A549 (cell line): Measurements from ENCODE around the gene CR1. TPM values are rescaled to one million over a fixed set of nuclear protein-coding genes. Genes with fewer than 3 reads are reported as not detected.

Source experiments
- ATAC-seq, 2 experiments: fragments of 200-7000 bp in 1 of 2; fragments of >200 bp in 1 of 2; cut with Nextera tagmentation in 1 of 2; cut with Tn5 transposase in 1 of 2; 3 replicates each; pipeline versions ENCODE4 v1.8.0 to v1.9.1; 2018 to 2020; ENCODE audit warnings: mild to moderate bottlenecking in 1 of 2, moderate library complexity in 1 of 2
- CTCF ChIA-PET: fragments of 300-600 bp; sonication (Branson Sonifier 250); formaldehyde crosslinking; extraction: SDS; loops from one replicate; lab custom pipeline; 2021; ENCODE audit warnings: antibody characterized with exemption, inconsistent platforms; lab: Yijun Ruan, JAX
- POLR2A ChIA-PET: fragments of 350-600 bp; formaldehyde crosslinking; extraction: SDS; loops from one replicate; lab custom pipeline; 2021; ENCODE audit warnings: antibody characterized with exemption, inconsistent platforms; lab: Yijun Ruan, JAX
- DNase-seq, 2 experiments: peaks; one replicate each; pipeline versions ENCODE4 v3.0.0 to v3.0.0-alpha.2; 2011 to 2016; ENCODE audit warnings: low read depth in 1 of 2, low spot score in 1 of 2
- FAIRE-seq: peaks from 2 replicates; lab custom pipeline; 2011; peaks lifted over from hg19 to GRCh38; lab: Jason Lieb, UNC
- H3K27ac ChIP-seq, 2 experiments: fragments of >200 bp; sonication (Bioruptor Twin); formaldehyde crosslinking; 3 replicates each; pipeline ENCODE4 v1.5.1; 2016 to 2017
- H3K4me1 ChIP-seq: fragments of >200 bp; sonication (Bioruptor Twin); formaldehyde crosslinking; 3 replicates; pipeline ENCODE4 v1.6.1; 2016
- H3K4me2 ChIP-seq: fragments of >200 bp; sonication (Bioruptor Twin); formaldehyde crosslinking; 3 replicates; pipeline ENCODE4 v1.6.1; 2016
- H3K4me3 ChIP-seq: fragments of >200 bp; sonication (Bioruptor Twin); formaldehyde crosslinking; 3 replicates; pipeline ENCODE4 v1.5.1; 2016
- H3K9me3 ChIP-seq: fragments of >200 bp; sonication (Bioruptor Twin); formaldehyde crosslinking; 3 replicates; pipeline ENCODE4 v1.6.1; 2016
- BHLHE40 ChIP-seq: IDR thresholded peaks from 2 replicates; pipeline ENCODE4 v1.6.1; 2012; ENCODE audit warnings: low read depth, low read length, inconsistent platforms
- CBX8 ChIP-seq: fragments of 200-600 bp; sonication (generic); IDR thresholded peaks from 2 replicates; pipeline ENCODE4 v1.6.1; 2016
- CHD4 ChIP-seq: fragments of 200-600 bp; sonication (generic); IDR thresholded peaks from 2 replicates; pipeline ENCODE4 v1.6.1; 2016; ENCODE audit warnings: antibody characterized with exemption, mild to moderate bottlenecking, borderline replicate concordance
- EHF ChIP-seq: fragments of 250-450 bp; sonication (Bioruptor Pico); IDR thresholded peaks from 2 replicates; pipeline ENCODE4 v1.5.0; 2020; ENCODE audit warnings: mild to moderate bottlenecking
- EP300 ChIP-seq, 2 experiments: fragments of >200 bp; sonication (Bioruptor Twin); formaldehyde crosslinking; IDR thresholded peaks; 2 replicates in 1 of 2; 3 replicates in 1 of 2; pipeline ENCODE4 v1.6.1; 2016 to 2017
- FOSB ChIP-seq: fragments of 250-450 bp; sonication (Bioruptor Pico); IDR thresholded peaks from 2 replicates; pipeline ENCODE4 v1.5.0; 2020; ENCODE audit warnings: mild to moderate bottlenecking, moderate library complexity
- GATA3 ChIP-seq: IDR thresholded peaks from 2 replicates; pipeline ENCODE4 v1.6.1; 2012; ENCODE audit warnings: borderline replicate concordance
- HDAC2 ChIP-seq: fragments of 200-600 bp; sonication (generic); IDR thresholded peaks from 2 replicates; pipeline ENCODE4 v1.6.1; 2016
- HEYL ChIP-seq: fragments of 250-450 bp; sonication (Bioruptor Pico); IDR thresholded peaks from 2 replicates; pipeline ENCODE4 v1.8.0; 2021; ENCODE audit warnings: mild to moderate bottlenecking, moderate library complexity
- KDM1A ChIP-seq: fragments of 200-600 bp; sonication (generic); IDR thresholded peaks from 2 replicates; pipeline ENCODE4 v1.6.1; 2016; ENCODE audit warnings: low read depth, mild to moderate bottlenecking
- NPAS2 ChIP-seq: fragments of 250-450 bp; sonication (Bioruptor Pico); IDR thresholded peaks from 2 replicates; pipeline ENCODE4 v1.8.0; 2022; ENCODE audit warnings: mild to moderate bottlenecking, moderate library complexity, borderline replicate concordance
- NR3C1 ChIP-seq: fragments of >200 bp; sonication (Bioruptor Twin); formaldehyde crosslinking; IDR thresholded peaks from 3 replicates; pipeline ENCODE4 v1.6.1; 2017
- RAD21 ChIP-seq, 2 experiments: fragments of >200 bp in 1 of 2; sonication (Bioruptor Twin) in 1 of 2; formaldehyde crosslinking in 1 of 2; IDR thresholded peaks in 1 of 2; conservative IDR thresholded peaks in 1 of 2; 2 replicates in 1 of 2; 3 replicates in 1 of 2; pipeline ENCODE4 v1.6.1; 2012 to 2018; ENCODE audit warnings: inconsistent platforms in 1 of 2
- RCOR1 ChIP-seq: fragments of 150-350 bp; IDR thresholded peaks from 2 replicates; pipeline ENCODE4 v1.6.1; 2014; ENCODE audit warnings: antibody characterized with exemption, low read length, low read depth
- RFX5 ChIP-seq: fragments of 450-650 bp; IDR thresholded peaks from 2 replicates; pipeline ENCODE4 v1.7.1; 2014; ENCODE audit warnings: antibody characterized with exemption, mild to moderate bottlenecking, moderate library complexity
- RNF2 ChIP-seq: fragments of 200-600 bp; sonication (generic); IDR thresholded peaks from 2 replicates; pipeline ENCODE4 v1.6.1; 2016; ENCODE audit warnings: low read depth, mild to moderate bottlenecking, antibody characterized with exemption, moderate library complexity, borderline replicate concordance
- TP53 ChIP-seq: fragments of 250-450 bp; sonication (Bioruptor Pico); IDR thresholded peaks from 2 replicates; pipeline ENCODE4 v1.5.0; 2021; ENCODE audit warnings: mild to moderate bottlenecking, moderate library complexity
- ZC3H11A ChIP-seq: fragments of 450-650 bp; IDR thresholded peaks from 2 replicates; pipeline ENCODE4 v1.6.1; 2014; ENCODE audit warnings: antibody characterized with exemption, mild to moderate bottlenecking
- ZFP36 ChIP-seq: fragments of 450-650 bp; IDR thresholded peaks from 2 replicates; pipeline ENCODE4 v1.6.1; 2014; ENCODE audit warnings: borderline replicate concordance; ENCODE audit not compliant: partially characterized antibody
- WGBS: methylation state at CpG from one replicate; pipeline ENCODE4 v1.1.6; 2017; ENCODE audit errors: missing lambda C conversion rate; 5-methylcytosine and 5-hydroxymethylcytosine counted together
- polyA plus RNA-seq, 4 experiments: library from polyadenylated mRNA; depleted of rRNA in 3 of 4; stranded (reverse); fragments of >200 nt; fragmentation: RNase III in 1 of 4; extraction: RNeasy Plus Mini Kit Qiagen cat#74134 plus additional on column Dnase treatment in 1 of 4; gene quantifications; 2 replicates in 3 of 4; 3 replicates in 1 of 4; pipeline ENCODE4 v1.2.3, GENCODE V29; 2011 to 2017
- TF ChIP-seq, protein P1 (sequence below): fragments of 200-600 bp; sonication (generic); IDR thresholded peaks from 2 replicates; pipeline ENCODE4 v1.6.1; 2016; ENCODE audit warnings: antibody characterized with exemption, mild to moderate bottlenecking, moderate library complexity
- TF ChIP-seq, protein P2 (sequence below): fragments of 150-350 bp; IDR thresholded peaks from 2 replicates; pipeline ENCODE4 v1.6.1; 2014; ENCODE audit warnings: low read depth, mild to moderate bottlenecking, low read length
- TF ChIP-seq, protein P3 (sequence below): fragments of 450-650 bp; IDR thresholded peaks from 2 replicates; pipeline ENCODE4 v1.6.1; 2014; ENCODE audit warnings: antibody characterized with exemption
- TF ChIP-seq, protein P4 (sequence below): fragments of >200 bp; sonication (Bioruptor Twin); formaldehyde crosslinking; IDR thresholded peaks from 2 replicates; pipeline ENCODE4 v1.6.1; 2016

Gene CR1
- polyA plus RNA-seq, 2 of the 4 experiments (the other 2 are of a cell fraction), result not detected

DNA sequence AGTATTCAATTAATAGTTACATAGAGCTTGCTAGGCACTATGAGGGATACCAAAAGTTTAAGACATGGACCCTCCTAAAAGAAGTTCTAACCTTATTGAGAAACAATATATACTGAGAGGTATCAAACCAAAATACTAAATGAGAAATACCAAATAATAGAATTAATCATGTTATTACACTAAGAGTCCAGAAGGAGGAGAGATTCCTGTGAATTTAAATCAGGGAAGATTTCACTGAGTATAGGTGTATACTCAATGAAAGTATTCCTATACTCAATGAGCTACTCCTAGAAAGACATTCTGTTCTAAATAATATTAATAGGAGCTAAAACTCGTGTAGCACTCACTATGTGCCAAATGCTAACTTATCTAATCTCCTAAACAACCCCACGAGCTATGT is 158.4 kb downstream of the CR1 start (continued):
- TF ChIP-seq, protein P1, sequence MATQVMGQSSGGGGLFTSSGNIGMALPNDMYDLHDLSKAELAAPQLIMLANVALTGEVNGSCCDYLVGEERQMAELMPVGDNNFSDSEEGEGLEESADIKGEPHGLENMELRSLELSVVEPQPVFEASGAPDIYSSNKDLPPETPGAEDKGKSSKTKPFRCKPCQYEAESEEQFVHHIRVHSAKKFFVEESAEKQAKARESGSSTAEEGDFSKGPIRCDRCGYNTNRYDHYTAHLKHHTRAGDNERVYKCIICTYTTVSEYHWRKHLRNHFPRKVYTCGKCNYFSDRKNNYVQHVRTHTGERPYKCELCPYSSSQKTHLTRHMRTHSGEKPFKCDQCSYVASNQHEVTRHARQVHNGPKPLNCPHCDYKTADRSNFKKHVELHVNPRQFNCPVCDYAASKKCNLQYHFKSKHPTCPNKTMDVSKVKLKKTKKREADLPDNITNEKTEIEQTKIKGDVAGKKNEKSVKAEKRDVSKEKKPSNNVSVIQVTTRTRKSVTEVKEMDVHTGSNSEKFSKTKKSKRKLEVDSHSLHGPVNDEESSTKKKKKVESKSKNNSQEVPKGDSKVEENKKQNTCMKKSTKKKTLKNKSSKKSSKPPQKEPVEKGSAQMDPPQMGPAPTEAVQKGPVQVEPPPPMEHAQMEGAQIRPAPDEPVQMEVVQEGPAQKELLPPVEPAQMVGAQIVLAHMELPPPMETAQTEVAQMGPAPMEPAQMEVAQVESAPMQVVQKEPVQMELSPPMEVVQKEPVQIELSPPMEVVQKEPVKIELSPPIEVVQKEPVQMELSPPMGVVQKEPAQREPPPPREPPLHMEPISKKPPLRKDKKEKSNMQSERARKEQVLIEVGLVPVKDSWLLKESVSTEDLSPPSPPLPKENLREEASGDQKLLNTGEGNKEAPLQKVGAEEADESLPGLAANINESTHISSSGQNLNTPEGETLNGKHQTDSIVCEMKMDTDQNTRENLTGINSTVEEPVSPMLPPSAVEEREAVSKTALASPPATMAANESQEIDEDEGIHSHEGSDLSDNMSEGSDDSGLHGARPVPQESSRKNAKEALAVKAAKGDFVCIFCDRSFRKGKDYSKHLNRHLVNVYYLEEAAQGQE, result no peak
- TF ChIP-seq, all 56 proteins: peak for 3

DNA sequence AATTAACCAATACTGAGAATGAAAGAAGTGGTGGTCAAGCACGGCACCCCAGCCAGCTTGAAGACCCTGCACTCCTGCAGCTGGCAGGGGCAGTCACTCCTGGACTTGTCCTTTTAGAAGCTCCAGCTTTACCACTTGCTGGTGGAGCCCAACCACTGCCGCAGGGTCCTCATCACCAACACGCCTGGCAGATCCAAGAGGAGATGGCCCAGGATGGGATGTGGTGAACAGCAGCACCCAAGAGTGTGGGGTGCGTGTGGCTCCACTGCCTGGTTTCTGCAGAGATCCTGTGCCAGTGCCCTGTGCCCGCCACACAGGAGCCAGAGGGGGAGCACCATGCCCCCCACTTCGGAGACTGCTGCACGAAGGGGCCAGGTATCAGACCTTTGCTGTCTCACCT is 162.5 kb downstream of the CR1 start:
- no peak for TF ChIP-seq NR3C1
- no peak for TF ChIP-seq RCOR1
- no peak for TF ChIP-seq HEYL (CRISPR knock-in tag)
- TF ChIP-seq RFX5, result no peak
- TF ChIP-seq, protein P2, sequence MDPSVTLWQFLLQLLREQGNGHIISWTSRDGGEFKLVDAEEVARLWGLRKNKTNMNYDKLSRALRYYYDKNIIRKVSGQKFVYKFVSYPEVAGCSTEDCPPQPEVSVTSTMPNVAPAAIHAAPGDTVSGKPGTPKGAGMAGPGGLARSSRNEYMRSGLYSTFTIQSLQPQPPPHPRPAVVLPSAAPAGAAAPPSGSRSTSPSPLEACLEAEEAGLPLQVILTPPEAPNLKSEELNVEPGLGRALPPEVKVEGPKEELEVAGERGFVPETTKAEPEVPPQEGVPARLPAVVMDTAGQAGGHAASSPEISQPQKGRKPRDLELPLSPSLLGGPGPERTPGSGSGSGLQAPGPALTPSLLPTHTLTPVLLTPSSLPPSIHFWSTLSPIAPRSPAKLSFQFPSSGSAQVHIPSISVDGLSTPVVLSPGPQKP, result no peak
- no peak for TF ChIP-seq CHD4
- TF ChIP-seq TP53 (CRISPR knock-in tag), result no peak
- TF ChIP-seq EP300 (IDR thresholded peaks at IDR 0.05), result no peak
- TF ChIP-seq CBX8, result no peak
- no peak for TF ChIP-seq ZC3H11A
- no peak for TF ChIP-seq KDM1A
- TF ChIP-seq FOSB (CRISPR knock-in tag), result no peak
- no peak for TF ChIP-seq ZFP36
- no peak for TF ChIP-seq HDAC2
- TF ChIP-seq BHLHE40, result no peak
- TF ChIP-seq EHF, result no peak
- no peak for TF ChIP-seq RAD21 (conservative IDR thresholded peaks at IDR 0.05 in 1 of 2, IDR thresholded peaks at IDR 0.05 in 1 of 2)
- TF ChIP-seq, protein P3, sequence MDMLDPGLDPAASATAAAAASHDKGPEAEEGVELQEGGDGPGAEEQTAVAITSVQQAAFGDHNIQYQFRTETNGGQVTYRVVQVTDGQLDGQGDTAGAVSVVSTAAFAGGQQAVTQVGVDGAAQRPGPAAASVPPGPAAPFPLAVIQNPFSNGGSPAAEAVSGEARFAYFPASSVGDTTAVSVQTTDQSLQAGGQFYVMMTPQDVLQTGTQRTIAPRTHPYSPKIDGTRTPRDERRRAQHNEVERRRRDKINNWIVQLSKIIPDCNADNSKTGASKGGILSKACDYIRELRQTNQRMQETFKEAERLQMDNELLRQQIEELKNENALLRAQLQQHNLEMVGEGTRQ, result no peak
- no peak for TF ChIP-seq NPAS2 (CRISPR knock-in tag)
- CTCF ChIA-PET, result interaction anchor here (1.0 to 1.1 kb wide), 3 partner anchors 10 to 139 kb away, joined by 3 read pairs; no protein-coding TSS in a partner anchor
- no peak for FAIRE-seq
- Histone ChIP-seq H3K4me1 (no peaks in the 10 kb centered on the region), H3K4me2 (no peak overlapping the region), H3K9me3 (no peaks in the 10 kb centered on the region), H3K4me3 (no peak overlapping the region), H3K27ac (no peak overlapping the region)
- ATAC-seq, result peak; percentile 45 to 73; a peak in 5 of 6 replicates
- WGBS, result 35% methylated on average over 6 of the region's 7 CpGs
- POLR2A ChIA-PET, result no interaction called here
- DNase-seq, result no peak

DNA sequence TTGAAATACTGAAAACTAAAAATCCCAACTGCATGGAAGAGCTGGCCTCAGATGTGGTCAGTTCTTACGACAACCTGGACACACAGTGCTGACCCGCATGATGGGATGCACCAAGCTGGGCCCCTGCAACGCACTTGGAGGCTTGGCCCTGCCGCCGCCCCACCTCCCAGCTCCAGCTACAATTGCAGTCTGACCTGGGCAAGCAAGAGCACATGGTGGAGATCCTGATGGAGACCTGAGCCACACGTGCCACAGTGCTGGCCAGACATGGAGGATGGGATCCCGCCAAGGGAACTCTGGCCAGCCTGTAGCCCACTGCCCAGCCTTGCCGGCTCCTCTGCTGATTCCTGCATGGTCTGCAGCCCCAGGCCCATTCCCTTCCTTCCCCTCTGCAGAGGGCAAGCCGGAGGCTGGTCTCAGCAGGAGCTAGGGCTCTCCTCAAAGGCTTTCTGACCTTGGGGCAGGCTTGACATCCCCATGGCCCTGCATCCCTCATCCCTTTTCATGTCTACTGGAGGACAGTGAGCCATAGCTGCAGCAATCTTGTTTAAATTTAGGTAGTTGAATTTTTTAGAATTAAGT is 163.0 kb downstream of the CR1 start:
- ATAC-seq (peak; percentile 39 to 46; a peak in 4 of 6 replicates), FAIRE-seq (no peak), DNase-seq (no peak)
- Histone ChIP-seq H3K4me3 (no peak overlapping the region), H3K27ac (no peak overlapping the region), H3K4me1 (no peaks in the 10 kb centered on the region), H3K4me2 (no peak overlapping the region), H3K9me3 (no peaks in the 10 kb centered on the region)
- ChIA-PET POLR2A (no interaction called here), CTCF (interaction anchor here (1.0 to 1.1 kb wide), 2 partner anchors 10 to 40 kb away, joined by 3 read pairs; no protein-coding TSS in a partner anchor)
- TF ChIP-seq GATA3 (no peak), RNF2 (no peak), CHD4 (no peak), ZFP36 (no peak), ZC3H11A (no peak)
- TF ChIP-seq, protein P4, sequence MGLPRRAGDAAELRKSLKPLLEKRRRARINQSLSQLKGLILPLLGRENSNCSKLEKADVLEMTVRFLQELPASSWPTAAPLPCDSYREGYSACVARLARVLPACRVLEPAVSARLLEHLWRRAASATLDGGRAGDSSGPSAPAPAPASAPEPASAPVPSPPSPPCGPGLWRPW, result no peak
- WGBS, result 48% methylated on average over 9 of the region's 9 CpGs
